Activated CD4-positive, alpha-beta T cell treated with anti-CD3 and anti-CD28 coated beads for 48 hours (primary cell): Measurements from ENCODE around the gene PLP1.
"Not testable (repeated sequence)": the region's sequence is repeated elsewhere in the genome, so short reads cannot be mapped to it uniquely, and the experiment has no call there.

Source experiments
- DNase-seq: peaks from one replicate; pipeline ENCODE4 v3.0.0-alpha.2; 2020

Gene PLP1

DNA sequence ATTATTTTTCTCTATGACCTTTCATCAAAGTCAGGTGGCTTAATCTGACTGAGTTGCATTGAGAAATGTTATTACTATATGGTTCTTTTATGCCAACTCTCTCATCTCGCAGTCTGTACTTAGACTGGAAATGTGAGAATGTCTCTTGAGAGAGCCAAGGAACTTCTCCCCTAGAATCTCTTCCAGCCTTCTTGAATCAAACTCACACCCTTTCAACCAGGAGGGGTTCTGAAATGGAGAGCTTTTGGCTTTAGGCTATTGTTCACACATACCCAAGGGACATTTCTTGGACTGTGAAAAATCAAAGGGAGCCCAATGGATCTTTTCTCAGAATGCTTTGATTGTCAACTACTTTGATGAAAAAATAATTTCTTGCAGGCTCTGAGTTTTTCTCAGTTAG lies 5.1 kb downstream of the PLP1 start:
- DNase-seq, result no peak

DNA sequence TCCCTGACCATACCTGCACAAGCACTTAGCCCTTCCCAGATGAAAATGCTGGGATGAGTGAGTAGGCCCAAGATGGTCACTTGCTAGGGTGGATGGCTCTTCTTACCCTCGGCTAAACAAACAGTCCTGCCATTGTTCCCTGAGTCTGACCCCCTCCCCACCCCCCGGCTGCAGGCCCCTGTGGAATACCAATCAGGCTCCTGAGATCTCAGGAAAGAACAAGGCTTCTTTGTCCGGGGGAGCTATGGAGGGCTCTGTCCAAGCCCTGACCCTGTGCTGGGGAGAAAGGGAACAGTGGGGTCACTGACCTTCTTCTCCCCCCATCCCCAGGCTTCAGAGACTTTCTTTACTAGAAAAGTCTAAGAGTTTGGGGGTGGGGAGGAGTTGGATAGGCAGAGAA lies 6.0 kb downstream of the PLP1 start:
- no peak for DNase-seq

DNA sequence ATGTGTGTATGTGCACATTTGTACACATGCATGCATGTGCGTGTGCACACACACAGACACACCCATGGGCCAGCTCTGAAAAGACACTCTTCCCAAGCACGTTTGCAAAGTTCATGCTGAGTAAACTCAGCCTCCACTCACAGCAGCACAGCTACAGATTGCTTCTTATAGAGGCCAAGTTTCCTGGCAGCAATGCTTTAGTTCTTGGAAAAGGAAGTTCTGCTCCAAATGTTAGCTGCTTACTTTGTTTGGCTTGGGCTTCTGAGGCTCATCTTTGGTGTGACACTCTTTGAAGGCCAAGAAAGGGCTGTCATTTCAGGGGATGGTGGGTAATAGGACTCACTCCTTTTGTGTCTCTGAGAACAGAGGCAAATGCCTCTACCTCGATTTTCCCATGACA lies 6.6 kb downstream of the PLP1 start:
- DNase-seq, result no peak

DNA sequence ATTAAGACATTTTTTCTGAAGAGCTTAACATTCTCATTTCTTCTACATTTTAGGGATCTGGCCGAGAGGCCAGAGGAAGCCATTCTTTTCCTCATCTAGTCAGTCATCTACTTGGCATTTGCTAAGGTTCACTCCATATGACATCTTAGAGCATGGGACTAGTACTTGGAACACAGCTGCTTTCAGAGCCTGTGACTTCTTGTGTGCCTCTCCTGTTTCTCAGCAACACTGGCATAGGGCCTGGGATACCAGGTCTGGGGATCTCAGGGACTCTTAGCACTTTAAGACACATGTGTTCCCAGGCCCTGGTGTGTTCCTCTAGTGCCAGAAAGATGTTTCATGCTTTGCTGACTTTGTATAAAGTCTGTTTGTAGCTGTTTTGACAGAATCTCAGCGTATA lies 7.3 kb downstream of the PLP1 start:
- DNase-seq, result no peak

DNA sequence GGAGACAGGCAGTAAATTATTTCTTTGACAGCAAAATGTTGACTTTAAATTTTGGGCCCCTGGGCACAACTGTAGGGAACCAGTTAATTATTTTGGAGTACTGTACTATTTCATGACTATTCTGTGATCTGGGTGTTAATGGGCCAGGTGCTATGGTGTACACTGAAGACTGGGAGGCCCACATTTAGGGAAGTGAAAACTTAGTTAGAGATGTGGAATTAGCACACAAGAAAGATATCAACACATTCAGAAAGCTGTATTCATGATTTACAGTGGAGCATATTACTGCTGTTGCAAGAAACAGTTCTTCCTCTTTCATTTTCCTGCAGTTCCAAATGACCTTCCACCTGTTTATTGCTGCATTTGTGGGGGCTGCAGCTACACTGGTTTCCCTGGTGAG lies 12.4 kb downstream of the PLP1 start:
- no peak for DNase-seq

DNA sequence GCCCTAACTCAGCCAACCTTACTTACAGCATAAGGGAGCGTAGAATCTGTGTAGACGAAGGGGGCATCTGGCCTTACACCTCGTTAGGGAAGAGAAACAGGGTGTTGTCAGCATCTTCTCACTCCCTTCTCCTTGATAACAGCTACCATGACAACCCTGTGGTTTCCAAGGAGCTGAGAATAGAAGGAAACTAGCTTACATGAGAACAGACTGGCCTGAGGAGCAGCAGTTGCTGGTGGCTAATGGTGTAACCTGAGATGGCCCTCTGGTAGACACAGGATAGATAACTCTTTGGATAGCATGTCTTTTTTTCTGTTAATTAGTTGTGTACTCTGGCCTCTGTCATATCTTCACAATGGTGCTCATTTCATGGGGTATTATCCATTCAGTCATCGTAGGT lies 14.6 kb downstream of the PLP1 start:
- DNase-seq, result no peak

DNA sequence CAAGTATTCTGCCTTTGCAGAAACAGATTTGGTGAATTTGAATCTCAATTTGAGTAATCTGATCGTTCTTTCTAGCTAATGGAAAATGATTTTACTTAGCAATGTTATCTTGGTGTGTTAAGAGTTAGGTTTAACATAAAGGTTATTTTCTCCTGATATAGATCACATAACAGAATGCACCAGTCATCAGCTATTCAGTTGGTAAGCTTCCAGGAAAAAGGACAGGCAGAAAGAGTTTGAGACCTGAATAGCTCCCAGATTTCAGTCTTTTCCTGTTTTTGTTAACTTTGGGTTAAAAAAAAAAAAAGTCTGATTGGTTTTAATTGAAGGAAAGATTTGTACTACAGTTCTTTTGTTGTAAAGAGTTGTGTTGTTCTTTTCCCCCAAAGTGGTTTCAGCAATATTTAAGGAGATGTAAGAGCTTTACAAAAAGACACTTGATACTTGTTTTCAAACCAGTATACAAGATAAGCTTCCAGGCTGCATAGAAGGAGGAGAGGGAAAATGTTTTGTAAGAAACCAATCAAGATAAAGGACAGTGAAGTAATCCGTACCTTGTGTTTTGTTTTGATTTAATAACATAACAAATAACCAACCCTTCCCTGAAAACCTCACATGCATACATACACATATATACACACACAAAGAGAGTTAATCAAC lies 15.3 kb downstream of the PLP1 start:
- DNase-seq, result no peak

DNA sequence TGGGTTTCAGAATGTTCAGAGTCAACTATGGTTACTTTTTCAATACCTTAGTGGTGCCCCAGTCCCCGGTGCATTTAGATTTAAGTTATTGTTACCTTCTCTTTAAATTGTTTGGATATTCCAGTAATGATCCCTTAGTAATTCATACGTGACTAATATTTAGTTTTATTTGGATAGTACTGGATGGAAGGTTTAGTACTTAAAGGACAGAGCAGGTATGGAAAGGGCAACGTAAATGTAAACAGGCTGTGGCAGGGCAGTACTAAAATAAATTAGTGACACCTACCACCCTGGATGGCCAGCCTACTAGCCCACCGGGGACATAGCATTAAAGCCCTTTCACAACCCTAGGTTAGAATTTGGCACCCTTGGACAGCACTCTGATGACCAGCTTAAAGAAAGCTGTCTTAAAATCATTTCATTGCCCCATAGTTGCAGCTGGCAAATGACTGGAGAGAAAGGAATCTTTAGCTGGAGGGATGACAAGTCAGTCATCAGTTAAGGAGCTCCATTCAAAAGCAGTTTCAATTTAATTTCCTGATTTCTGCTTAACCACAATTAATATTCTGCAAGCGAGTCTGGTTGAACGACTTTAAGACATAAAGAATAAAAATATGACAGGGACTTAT lies 16.4 kb downstream of the PLP1 start:
- DNase-seq, result no peak

DNA sequence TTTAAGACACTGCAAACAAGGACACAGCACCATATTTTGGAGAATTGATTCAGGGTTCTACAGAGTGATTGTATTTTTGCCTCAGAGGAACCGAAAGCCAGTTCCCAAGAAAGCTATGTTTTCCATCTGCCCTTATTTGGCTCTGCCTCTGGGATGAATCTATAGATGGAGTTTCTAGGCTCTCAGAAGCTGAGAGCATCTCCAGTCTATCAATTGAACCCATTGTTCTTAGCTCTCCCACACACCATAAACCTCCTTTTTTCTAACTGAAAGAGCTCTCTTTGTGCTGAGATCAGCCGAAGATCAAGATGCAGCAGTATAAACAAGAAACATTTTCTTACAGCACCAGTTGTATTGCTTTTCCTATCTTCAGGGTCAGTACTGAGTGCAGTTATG lies 16.9 kb downstream of the PLP1 start:
- DNase-seq, result no peak

- no peak for DNase-seq
Observed at GRCh38 chrX:103794119-103794518, 17.5 kb downstream of the PLP1 start.

GRCh38 chrX:103797691-103798090 lies 21.1 kb downstream of the PLP1 start:
- no peak for DNase-seq

GRCh38 chrX:103800318-103800717 lies 23.7 kb downstream of the PLP1 start:
- DNase-seq, result no peak

DNA sequence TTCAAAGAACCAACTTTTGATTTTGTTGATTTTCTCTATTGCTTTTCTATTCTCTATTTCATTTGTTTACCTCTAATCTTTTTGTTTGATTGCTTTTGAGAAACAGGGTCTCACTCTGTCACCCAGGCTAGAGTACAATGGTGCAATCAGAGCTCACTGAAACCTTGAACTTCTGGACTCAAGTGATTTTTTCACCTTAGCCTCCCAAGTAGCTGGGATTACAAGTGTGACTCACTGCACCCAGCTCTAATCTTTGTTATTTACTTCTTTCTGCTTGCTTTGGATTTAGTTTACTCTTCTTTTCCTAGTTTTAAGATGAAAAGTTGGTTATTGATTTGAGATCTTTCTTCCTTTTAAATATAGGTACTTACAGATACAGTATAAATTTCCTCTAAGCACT lies 29.2 kb downstream of the PLP1 start:
- DNase-seq, result no peak

GRCh38 chrX:103806862-103807474 lies 30.3 kb downstream of the PLP1 start:
- no peak for DNase-seq

- no peak for DNase-seq
Observed at GRCh38 chrX:103811858-103812257, 35.2 kb downstream of the PLP1 start.

GRCh38 chrX:103817101-103817500 lies 40.5 kb downstream of the PLP1 start:
- not testable (repeated sequence) for DNase-seq

- DNase-seq, result peak; percentile 6
Observed at GRCh38 chrX:103817502-103817901, 40.9 kb downstream of the PLP1 start.

GRCh38 chrX:103818842-103819619 lies 42.4 kb downstream of the PLP1 start:
- DNase-seq, result no peak

DNA sequence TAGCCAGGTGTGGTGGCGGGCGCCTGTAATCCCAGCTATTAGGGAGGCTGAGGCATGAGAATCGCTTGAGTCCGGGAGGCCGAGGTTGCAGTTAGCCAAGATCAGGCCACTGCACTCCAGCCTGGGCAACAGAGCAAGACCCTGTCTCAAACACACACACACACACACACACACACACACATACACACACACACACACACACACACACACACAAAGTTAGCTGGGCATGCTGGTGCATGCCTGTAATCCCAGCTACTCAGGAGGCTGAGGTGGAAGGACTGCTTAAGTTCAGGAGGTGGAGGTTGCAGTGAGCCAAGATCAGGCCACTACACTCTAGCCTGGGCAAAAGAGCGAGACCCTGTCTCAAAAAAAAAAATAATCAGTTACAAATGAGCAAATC lies 44.2 kb downstream of the PLP1 start:
- DNase-seq, result not testable (repeated sequence)

- DNase-seq, result no peak
Observed at GRCh38 chrX:103823591-103823990, 47.0 kb downstream of the PLP1 start.

GRCh38 chrX:103825881-103826280 lies 49.2 kb downstream of the PLP1 start:
- DNase-seq, result no peak

- no peak for DNase-seq
Observed at GRCh38 chrX:103828529-103828928, 51.9 kb downstream of the PLP1 start.

DNA sequence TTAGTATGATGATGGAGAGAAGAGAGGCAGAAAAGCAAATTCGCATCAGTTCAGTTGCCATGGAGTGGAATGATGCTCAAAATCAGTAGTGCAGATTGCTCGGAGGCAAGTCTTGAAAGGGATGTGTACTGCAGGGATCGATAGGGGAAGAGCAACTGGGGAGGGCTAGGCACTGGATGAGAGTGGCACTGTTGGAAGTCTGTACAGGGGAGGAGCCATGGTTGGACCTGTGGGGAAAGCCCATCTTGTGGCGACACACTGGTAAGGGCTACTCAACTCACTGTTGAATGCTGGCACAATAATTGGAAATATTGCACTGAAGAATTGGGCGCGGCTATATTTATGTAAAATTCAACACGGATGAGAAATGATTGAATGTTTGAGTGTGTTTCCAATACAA lies 54.2 kb downstream of the PLP1 start:
- no peak for DNase-seq

DNA sequence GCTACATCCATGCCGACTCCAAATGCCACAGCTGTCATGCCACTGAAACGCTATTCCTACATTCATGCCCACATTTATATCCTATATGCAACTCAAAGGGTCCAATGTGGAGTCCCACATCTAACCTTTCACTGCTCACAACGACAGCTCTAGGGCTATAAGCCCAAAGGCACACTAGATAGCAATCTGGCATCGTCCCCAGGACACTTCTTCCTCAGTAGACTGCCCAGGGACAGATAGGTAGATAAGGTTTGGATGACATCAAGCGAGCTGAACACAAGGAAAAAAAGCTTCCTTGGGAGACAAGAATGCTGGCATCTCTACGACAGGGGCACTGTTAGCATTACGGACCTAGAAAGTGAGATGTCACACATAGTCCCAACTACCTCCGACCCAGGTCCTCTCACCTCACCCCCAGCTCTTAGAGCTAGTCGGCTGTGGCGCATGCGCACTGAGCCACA lies 54.7 kb downstream of the PLP1 start:
- no peak for DNase-seq
